Gastrocnemius medialis (tissue), 4 donors: ENCODE results near the gene NDUFAF8.

ENCODE experiments used
- POLR2A ChIP-seq, 2 donors: fragments of 450-650 bp; IDR thresholded peaks; one replicate each; pipeline ENCODE4 v1.6.1; 2017; ENCODE audit warnings: antibody characterized with exemption in 2 of 2, mild to moderate bottlenecking in 2 of 2, moderate library complexity in 2 of 2
- TF ChIP-seq, protein P1 (sequence below), 5 experiments: fragments of 450-650 bp in 3 of 5; fragments of 200-600 bp in 2 of 5; sonication (generic) in 2 of 5; IDR thresholded peaks in 4 of 5; conservative IDR thresholded peaks in 1 of 5; 1 replicate in 4 of 5; 2 replicates in 1 of 5; pipeline ENCODE4 v1.5.1; 2016 to 2019; ENCODE audit warnings: antibody characterized with exemption in 5 of 5, mild to moderate bottlenecking in 3 of 5, moderate library complexity in 3 of 5

DNA sequence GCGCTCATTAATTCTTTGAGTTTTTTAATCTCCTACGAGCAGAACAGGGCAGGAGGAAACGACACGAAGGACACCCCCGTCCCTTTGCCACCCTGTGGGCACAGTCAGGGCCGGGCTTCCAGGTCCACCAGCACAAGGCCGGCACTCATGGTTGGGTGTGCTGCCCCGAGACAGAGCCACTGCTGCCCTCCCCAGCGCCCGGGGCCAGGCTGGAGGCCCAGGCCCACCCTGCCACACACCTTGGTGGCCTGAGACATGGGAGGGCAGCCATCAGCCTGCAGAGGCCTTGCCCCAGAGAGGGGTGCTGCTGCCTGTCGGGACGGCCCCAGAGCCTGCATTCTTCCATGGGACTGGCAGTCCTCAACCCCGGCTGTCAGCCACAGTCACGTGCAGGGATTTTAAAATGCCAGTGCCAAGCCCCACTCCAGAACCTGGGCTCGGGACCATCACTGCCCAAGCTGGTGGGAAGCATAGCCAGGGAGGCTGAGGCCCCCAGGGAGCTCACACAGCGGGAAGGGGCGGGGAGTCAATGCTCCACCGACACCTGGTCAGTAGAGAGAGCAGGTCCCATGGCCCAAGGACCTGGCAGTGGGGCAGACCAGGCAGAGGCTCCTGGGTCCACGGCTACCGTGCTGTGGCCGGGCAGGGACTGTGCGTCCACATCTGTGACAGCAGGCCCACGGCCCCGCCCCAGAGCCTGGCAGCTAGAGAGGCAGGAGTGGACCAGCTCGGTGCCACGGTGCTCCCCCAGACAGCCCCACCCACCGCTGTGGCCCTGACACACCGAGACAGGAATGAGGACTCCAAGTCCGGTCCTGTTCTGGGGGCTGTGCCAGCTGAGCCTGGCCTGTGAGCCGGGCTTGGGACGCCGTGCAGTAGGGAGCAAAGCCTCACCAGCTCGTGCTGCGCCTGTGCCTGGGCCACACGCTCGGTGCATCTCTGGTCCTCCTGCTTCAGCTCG lies 43.9 kb upstream of the NDUFAF8 start:
- TF ChIP-seq POLR2A (IDR thresholded peaks at IDR 0.05) = no peak
- TF ChIP-seq, protein P1, sequence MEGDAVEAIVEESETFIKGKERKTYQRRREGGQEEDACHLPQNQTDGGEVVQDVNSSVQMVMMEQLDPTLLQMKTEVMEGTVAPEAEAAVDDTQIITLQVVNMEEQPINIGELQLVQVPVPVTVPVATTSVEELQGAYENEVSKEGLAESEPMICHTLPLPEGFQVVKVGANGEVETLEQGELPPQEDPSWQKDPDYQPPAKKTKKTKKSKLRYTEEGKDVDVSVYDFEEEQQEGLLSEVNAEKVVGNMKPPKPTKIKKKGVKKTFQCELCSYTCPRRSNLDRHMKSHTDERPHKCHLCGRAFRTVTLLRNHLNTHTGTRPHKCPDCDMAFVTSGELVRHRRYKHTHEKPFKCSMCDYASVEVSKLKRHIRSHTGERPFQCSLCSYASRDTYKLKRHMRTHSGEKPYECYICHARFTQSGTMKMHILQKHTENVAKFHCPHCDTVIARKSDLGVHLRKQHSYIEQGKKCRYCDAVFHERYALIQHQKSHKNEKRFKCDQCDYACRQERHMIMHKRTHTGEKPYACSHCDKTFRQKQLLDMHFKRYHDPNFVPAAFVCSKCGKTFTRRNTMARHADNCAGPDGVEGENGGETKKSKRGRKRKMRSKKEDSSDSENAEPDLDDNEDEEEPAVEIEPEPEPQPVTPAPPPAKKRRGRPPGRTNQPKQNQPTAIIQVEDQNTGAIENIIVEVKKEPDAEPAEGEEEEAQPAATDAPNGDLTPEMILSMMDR (IDR thresholded peaks at IDR 0.05 in 4 of 5, conservative IDR thresholded peaks at IDR 0.05 in 1 of 5) = no peak
